A549 (cell line): ENCODE measurements around the gene HOXA4. TPM values are rescaled to one million over a fixed set of nuclear protein-coding genes. Genes with fewer than 3 reads are reported as not detected.

Experiments used
- ATAC-seq, 2 experiments: fragments of 200-7000 bp in 1 of 2; fragments of >200 bp in 1 of 2; cut with Nextera tagmentation in 1 of 2; cut with Tn5 transposase in 1 of 2; 3 replicates each; pipeline versions ENCODE4 v1.8.0 to v1.9.1; 2018 to 2020; ENCODE audit warnings: mild to moderate bottlenecking in 1 of 2, moderate library complexity in 1 of 2
- CTCF ChIA-PET: fragments of 300-600 bp; sonication (Branson Sonifier 250); formaldehyde crosslinking; extraction: SDS; loops from one replicate; lab custom pipeline; 2021; ENCODE audit warnings: antibody characterized with exemption, inconsistent platforms; lab: Yijun Ruan, JAX
- POLR2A ChIA-PET: fragments of 350-600 bp; formaldehyde crosslinking; extraction: SDS; loops from one replicate; lab custom pipeline; 2021; ENCODE audit warnings: antibody characterized with exemption, inconsistent platforms; lab: Yijun Ruan, JAX
- DNase-seq, 2 experiments: peaks; one replicate each; pipeline versions ENCODE4 v3.0.0 to v3.0.0-alpha.2; 2011 to 2016; ENCODE audit warnings: low read depth in 1 of 2, low spot score in 1 of 2
- FAIRE-seq: peaks from 2 replicates; lab custom pipeline; 2011; peaks lifted over from hg19 to GRCh38; lab: Jason Lieb, UNC
- H3K27ac ChIP-seq, 2 experiments: fragments of >200 bp; sonication (Bioruptor Twin); formaldehyde crosslinking; 3 replicates each; pipeline ENCODE4 v1.5.1; 2016 to 2017
- H3K4me1 ChIP-seq: fragments of >200 bp; sonication (Bioruptor Twin); formaldehyde crosslinking; 3 replicates; pipeline ENCODE4 v1.6.1; 2016
- H3K4me2 ChIP-seq: fragments of >200 bp; sonication (Bioruptor Twin); formaldehyde crosslinking; 3 replicates; pipeline ENCODE4 v1.6.1; 2016
- H3K4me3 ChIP-seq: fragments of >200 bp; sonication (Bioruptor Twin); formaldehyde crosslinking; 3 replicates; pipeline ENCODE4 v1.5.1; 2016
- H3K9me3 ChIP-seq: fragments of >200 bp; sonication (Bioruptor Twin); formaldehyde crosslinking; 3 replicates; pipeline ENCODE4 v1.6.1; 2016
- ATOH8 ChIP-seq: fragments of 250-450 bp; sonication (Bioruptor Pico); IDR thresholded peaks from 2 replicates; pipeline ENCODE4 v1.5.0; 2020; ENCODE audit warnings: low read depth, mild to moderate bottlenecking, moderate library complexity
- CEBPB ChIP-seq, 2 experiments: fragments of >200 bp in 1 of 2; sonication (Bioruptor Twin) in 1 of 2; formaldehyde crosslinking in 1 of 2; IDR thresholded peaks; 2 replicates each; pipeline ENCODE4 v1.6.1; 2012 to 2016
- CHD2 ChIP-seq: fragments of 150-350 bp; IDR thresholded peaks from 2 replicates; pipeline ENCODE4 v1.6.1; 2014; ENCODE audit warnings: low read length; ENCODE audit not compliant: partially characterized antibody
- CHD4 ChIP-seq: fragments of 200-600 bp; sonication (generic); IDR thresholded peaks from 2 replicates; pipeline ENCODE4 v1.6.1; 2016; ENCODE audit warnings: antibody characterized with exemption, mild to moderate bottlenecking, borderline replicate concordance
- EHMT2 ChIP-seq: fragments of 200-600 bp; sonication (generic); IDR thresholded peaks from 2 replicates; pipeline ENCODE4 v1.6.1; 2016; ENCODE audit warnings: antibody characterized with exemption, low read depth, mild to moderate bottlenecking, moderate library complexity
- FOSL2 ChIP-seq, 2 experiments: fragments of 450-650 bp in 1 of 2; fragments of >200 bp in 1 of 2; sonication (Bioruptor Twin) in 1 of 2; formaldehyde crosslinking; IDR thresholded peaks; 2 replicates each; pipeline versions ENCODE4 v1.5.0 to v1.6.1; 2016 to 2020; ENCODE audit warnings: mild to moderate bottlenecking in 1 of 2, moderate library complexity in 1 of 2
- FOXS1 ChIP-seq: fragments of 250-450 bp; sonication (Bioruptor Pico); IDR thresholded peaks from 2 replicates; pipeline ENCODE4 v1.5.0; 2020; ENCODE audit warnings: mild to moderate bottlenecking, moderate library complexity
- GATA3 ChIP-seq: IDR thresholded peaks from 2 replicates; pipeline ENCODE4 v1.6.1; 2012; ENCODE audit warnings: borderline replicate concordance
- HDAC2 ChIP-seq: fragments of 200-600 bp; sonication (generic); IDR thresholded peaks from 2 replicates; pipeline ENCODE4 v1.6.1; 2016
- HOXA7 ChIP-seq: fragments of 250-450 bp; sonication (Bioruptor Pico); IDR thresholded peaks from 2 replicates; pipeline ENCODE4 v1.5.0; 2020; ENCODE audit warnings: mild to moderate bottlenecking, moderate library complexity
- HOXB13 ChIP-seq: fragments of 250-450 bp; sonication (Bioruptor Pico); IDR thresholded peaks from 2 replicates; pipeline ENCODE4 v1.5.0; 2020; ENCODE audit warnings: low read depth, mild to moderate bottlenecking, moderate library complexity
- HOXB5 ChIP-seq: fragments of 250-450 bp; sonication (Bioruptor Pico); IDR thresholded peaks from 2 replicates; pipeline ENCODE4 v1.5.0; 2020; ENCODE audit warnings: mild to moderate bottlenecking, moderate library complexity
- MYC ChIP-seq: IDR thresholded peaks from 2 replicates; pipeline ENCODE4 v1.6.1; 2012; ENCODE audit warnings: mild to moderate bottlenecking, inconsistent platforms, low read length, improper control_type of control experiment, borderline replicate concordance
- PHF8 ChIP-seq: fragments of 200-600 bp; sonication (generic); IDR thresholded peaks from 2 replicates; pipeline ENCODE4 v1.6.1; 2016; ENCODE audit warnings: low read depth, mild to moderate bottlenecking, antibody characterized with exemption, moderate library complexity, borderline replicate concordance
- POLR2AphosphoS2 ChIP-seq: conservative IDR thresholded peaks from 2 replicates; pipeline ENCODE4 v1.6.1; 2012; ENCODE audit warnings: low read length, improper control_type of control experiment, inconsistent platforms
- RAD21 ChIP-seq, 2 experiments: fragments of >200 bp in 1 of 2; sonication (Bioruptor Twin) in 1 of 2; formaldehyde crosslinking in 1 of 2; IDR thresholded peaks in 1 of 2; conservative IDR thresholded peaks in 1 of 2; 2 replicates in 1 of 2; 3 replicates in 1 of 2; pipeline ENCODE4 v1.6.1; 2012 to 2018; ENCODE audit warnings: inconsistent platforms in 1 of 2
- RNF2 ChIP-seq: fragments of 200-600 bp; sonication (generic); IDR thresholded peaks from 2 replicates; pipeline ENCODE4 v1.6.1; 2016; ENCODE audit warnings: low read depth, mild to moderate bottlenecking, antibody characterized with exemption, moderate library complexity, borderline replicate concordance
- SMC3 ChIP-seq: fragments of >200 bp; sonication (Bioruptor Twin); formaldehyde crosslinking; IDR thresholded peaks from 3 replicates; pipeline ENCODE4 v1.6.1; 2018; ENCODE audit warnings: inconsistent platforms
- ZC3H11A ChIP-seq: fragments of 450-650 bp; IDR thresholded peaks from 2 replicates; pipeline ENCODE4 v1.6.1; 2014; ENCODE audit warnings: antibody characterized with exemption, mild to moderate bottlenecking
- ZFP36 ChIP-seq: fragments of 450-650 bp; IDR thresholded peaks from 2 replicates; pipeline ENCODE4 v1.6.1; 2014; ENCODE audit warnings: borderline replicate concordance; ENCODE audit not compliant: partially characterized antibody
- WGBS: methylation state at CpG from one replicate; pipeline ENCODE4 v1.1.6; 2017; ENCODE audit errors: missing lambda C conversion rate; 5-methylcytosine and 5-hydroxymethylcytosine counted together
- polyA plus RNA-seq, 4 experiments: library from polyadenylated mRNA; depleted of rRNA in 3 of 4; stranded (reverse); fragments of >200 nt; fragmentation: RNase III in 1 of 4; extraction: RNeasy Plus Mini Kit Qiagen cat#74134 plus additional on column Dnase treatment in 1 of 4; gene quantifications; 2 replicates in 3 of 4; 3 replicates in 1 of 4; pipeline ENCODE4 v1.2.3, GENCODE V29; 2011 to 2017
- TF ChIP-seq, protein P1 (sequence below): IDR thresholded peaks from 2 replicates; pipeline ENCODE4 v1.6.1; 2012

Gene HOXA4
- polyA plus RNA-seq, 2 of the 4 experiments (the other 2 are of a cell fraction) = 2.1 to 2.6 TPM

DNA sequence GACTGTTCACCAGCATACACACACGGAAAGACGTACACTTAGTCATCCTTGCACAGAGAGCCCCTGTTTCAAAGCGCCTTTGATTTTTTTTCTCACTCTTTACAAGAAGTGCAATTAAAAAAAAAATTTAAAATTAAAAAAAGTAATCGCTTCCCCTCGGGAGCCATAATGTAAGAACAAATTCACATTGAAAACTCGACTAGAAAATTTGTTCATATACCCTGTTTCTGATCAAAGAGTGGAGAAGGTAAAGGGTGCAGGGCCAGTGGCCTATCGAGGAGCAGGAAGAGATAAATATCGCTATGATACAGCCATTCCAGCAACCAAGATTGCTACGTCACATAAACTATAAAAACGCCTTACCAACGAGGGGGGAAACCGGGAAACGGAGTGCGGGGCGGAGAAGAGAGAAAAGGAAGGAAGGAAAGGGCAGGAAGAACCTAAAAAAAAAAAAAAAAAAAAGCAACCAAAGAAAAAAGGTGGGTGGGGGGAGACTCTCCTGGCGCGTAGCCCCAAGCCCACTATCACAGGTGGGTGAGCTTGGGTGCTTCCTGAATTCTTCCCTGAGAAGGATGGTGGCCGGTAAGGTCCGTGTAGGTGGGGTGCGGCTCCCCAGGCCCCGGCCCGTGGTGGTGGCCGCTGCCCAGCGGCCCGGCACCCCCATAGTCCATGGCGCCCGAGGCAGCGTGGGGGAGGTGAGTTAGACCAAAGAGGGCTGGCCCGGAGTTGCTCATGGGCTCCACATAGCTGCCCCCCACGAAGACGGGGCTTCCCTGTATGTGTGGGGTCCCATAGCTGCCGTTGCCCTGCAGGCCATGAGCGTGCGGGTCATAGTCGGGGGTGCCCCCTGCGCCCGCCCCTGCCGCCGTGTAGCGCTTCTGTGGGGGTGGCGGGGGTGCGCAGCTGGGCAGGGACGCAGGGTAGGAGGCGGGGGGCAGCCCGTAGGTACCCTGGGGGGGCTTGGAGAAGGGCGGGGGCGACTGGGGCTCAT, 22.9 kb downstream of the HOXA4 start:
- Histone ChIP-seq H3K27ac (no peak overlapping the region), H3K9me3 (no peaks in the 10 kb centered on the region), H3K4me1 (peaks cover 30% of the 10 kb centered on the region), H3K4me2 (no peak overlapping the region), H3K4me3 (no peak overlapping the region)
- 93% methylated on average over 30 of the region's 47 CpGs for WGBS
- DNase-seq (no peak), ATAC-seq (no peak), FAIRE-seq (no peak)
- ChIA-PET CTCF (interaction anchor here (1.7 to 3.7 kb wide), 2 partner anchors 11 to 33 kb away, joined by 6 to 20 read pairs; partner anchors contain the start of gene HOXA1), POLR2A (no interaction called here)
- TF ChIP-seq CEBPB (IDR thresholded peaks at IDR 0.05) = no peak
- TF ChIP-seq FOXS1 (CRISPR knock-in tag) = no peak
- TF ChIP-seq EHMT2 = no peak
- TF ChIP-seq SMC3 = no peak
- no peak for TF ChIP-seq HDAC2
- TF ChIP-seq HOXB13 (CRISPR knock-in tag) = no peak
- no peak for TF ChIP-seq RNF2

- Histone ChIP-seq H3K9me3 (no peaks in the 10 kb centered on the region), H3K4me1 (peaks cover 26% of the 10 kb centered on the region)
- TF ChIP-seq FOSL2 (IDR thresholded peaks at IDR 0.05) = no peak
- TF ChIP-seq FOSL2 (CRISPR knock-in tag; IDR thresholded peaks at IDR 0.05) = no peak
- TF ChIP-seq, protein P1, sequence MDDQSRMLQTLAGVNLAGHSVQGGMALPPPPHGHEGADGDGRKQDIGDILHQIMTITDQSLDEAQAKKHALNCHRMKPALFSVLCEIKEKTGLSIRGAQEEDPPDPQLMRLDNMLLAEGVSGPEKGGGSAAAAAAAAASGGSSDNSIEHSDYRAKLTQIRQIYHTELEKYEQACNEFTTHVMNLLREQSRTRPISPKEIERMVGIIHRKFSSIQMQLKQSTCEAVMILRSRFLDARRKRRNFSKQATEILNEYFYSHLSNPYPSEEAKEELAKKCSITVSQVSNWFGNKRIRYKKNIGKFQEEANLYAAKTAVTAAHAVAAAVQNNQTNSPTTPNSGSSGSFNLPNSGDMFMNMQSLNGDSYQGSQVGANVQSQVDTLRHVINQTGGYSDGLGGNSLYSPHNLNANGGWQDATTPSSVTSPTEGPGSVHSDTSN = no peak
- TF ChIP-seq POLR2AphosphoS2 = no peak
- no peak for TF ChIP-seq GATA3
- TF ChIP-seq, all 56 proteins: peak for 0
- H3K4me2 ChIP-seq = no peak overlapping the region
- WGBS = 94% methylated on average over 14 of the region's 14 CpGs
- FAIRE-seq (no peak), ATAC-seq (no peak), DNase-seq (no peak)
- H3K27ac ChIP-seq = no peak overlapping the region
- POLR2A ChIA-PET = no interaction called here
- CTCF ChIA-PET = interaction anchor here (1.5 to 3.7 kb wide), 3 partner anchors 10 to 37 kb away, joined by 4 to 20 read pairs (median 4); partner anchors contain the start of genes HOXA1 and HOXA5
- H3K4me3 ChIP-seq = no peak overlapping the region
Observed at GRCh38 chr7:27106901-27107240, 23.7 kb downstream of the HOXA4 start.

DNA sequence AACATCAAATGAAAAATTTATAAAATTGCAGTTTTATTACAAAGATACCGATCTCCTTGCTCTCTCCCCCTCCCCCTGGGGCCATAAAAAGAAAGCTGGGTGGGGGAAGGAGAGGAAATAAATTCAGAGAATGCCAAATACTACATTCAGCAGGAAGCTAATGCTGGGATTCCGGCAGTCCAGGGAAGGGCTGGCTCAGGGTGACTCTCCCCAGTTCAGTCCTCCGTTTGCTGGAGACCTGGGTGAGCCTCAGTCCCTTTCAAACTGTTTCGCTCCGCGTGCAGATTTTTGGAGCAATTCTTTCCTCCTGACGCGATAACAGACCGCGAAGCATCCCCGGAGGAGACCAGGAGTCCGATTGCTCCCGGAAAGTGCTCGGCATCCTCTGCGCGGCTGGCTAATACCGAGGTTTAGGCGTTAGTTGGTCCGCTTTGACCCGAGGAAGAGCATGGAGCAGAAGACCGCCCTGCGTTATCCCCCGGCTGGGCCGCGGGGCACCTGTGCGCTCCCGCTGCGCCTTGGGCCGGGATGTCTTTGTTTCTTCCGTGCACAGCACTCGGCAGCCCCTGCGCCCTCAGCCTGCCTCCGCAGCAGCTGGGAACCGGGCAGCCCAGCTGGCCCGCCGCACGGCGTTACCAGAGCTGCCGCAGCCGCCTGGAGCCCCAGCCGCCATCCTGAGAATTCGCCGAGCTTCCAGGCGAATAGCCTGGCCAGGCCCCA, 24.2 kb downstream of the HOXA4 start:
- DNase-seq (no peak), ATAC-seq (no peak), FAIRE-seq (no peak)
- peaks cover 20% of the 10 kb centered on the region for H3K4me1 ChIP-seq
- H3K9me3 ChIP-seq = no peaks in the 10 kb centered on the region
- H3K27ac ChIP-seq = no peak overlapping the region
- CTCF ChIA-PET = interaction anchor here (0.7 to 3.7 kb wide), 7 partner anchors 9 to 424 kb away, joined by 3 to 20 read pairs (median 4); partner anchors contain the start of genes HOXA1 and HOXA5
- WGBS = 93% methylated on average over 41 of the region's 44 CpGs
- TF ChIP-seq HOXB5 (CRISPR knock-in tag) (no peak), CHD4 (no peak), MYC (no peak), ZFP36 (no peak), ZC3H11A (no peak), ATOH8 (CRISPR knock-in tag) (no peak), RAD21 (conservative IDR thresholded peaks at IDR 0.05 in 1 of 2, IDR thresholded peaks at IDR 0.05 in 1 of 2) (no peak), CHD2 (no peak), PHF8 (no peak), HOXB13 (CRISPR knock-in tag) (no peak), HOXA7 (CRISPR knock-in tag) (no peak)
- no peak overlapping the region for H3K4me2 ChIP-seq
- POLR2A ChIA-PET = interaction anchor here (0.6 kb wide), 2 partner anchors 10 to 129 kb away, joined by 3 read pairs; no protein-coding TSS in a partner anchor
- H3K4me3 ChIP-seq = no peak overlapping the region
